Hematopoietic multipotent progenitor cell (in vitro differentiated cells): ENCODE measurements around the gene PUDP. TPM values are rescaled to one million over a fixed set of nuclear protein-coding genes. Genes with fewer than 3 reads are reported as not detected.

ENCODE experiments used
- DNase-seq, 3 donors: peaks; one replicate each; pipeline ENCODE4 v3.0.0-alpha.2; 2011 to 2015; ENCODE audit warnings: low read depth in 2 of 3, low spot score in 2 of 3
- total RNA-seq: library from RNA; depleted of rRNA; stranded (reverse); fragments of >200 nt; gene quantifications from one replicate; pipeline ENCODE4 v1.2.3, GENCODE V29; 2012

The PUDP gene
- total RNA-seq, 1 donor, result 3.2 TPM

DNA sequence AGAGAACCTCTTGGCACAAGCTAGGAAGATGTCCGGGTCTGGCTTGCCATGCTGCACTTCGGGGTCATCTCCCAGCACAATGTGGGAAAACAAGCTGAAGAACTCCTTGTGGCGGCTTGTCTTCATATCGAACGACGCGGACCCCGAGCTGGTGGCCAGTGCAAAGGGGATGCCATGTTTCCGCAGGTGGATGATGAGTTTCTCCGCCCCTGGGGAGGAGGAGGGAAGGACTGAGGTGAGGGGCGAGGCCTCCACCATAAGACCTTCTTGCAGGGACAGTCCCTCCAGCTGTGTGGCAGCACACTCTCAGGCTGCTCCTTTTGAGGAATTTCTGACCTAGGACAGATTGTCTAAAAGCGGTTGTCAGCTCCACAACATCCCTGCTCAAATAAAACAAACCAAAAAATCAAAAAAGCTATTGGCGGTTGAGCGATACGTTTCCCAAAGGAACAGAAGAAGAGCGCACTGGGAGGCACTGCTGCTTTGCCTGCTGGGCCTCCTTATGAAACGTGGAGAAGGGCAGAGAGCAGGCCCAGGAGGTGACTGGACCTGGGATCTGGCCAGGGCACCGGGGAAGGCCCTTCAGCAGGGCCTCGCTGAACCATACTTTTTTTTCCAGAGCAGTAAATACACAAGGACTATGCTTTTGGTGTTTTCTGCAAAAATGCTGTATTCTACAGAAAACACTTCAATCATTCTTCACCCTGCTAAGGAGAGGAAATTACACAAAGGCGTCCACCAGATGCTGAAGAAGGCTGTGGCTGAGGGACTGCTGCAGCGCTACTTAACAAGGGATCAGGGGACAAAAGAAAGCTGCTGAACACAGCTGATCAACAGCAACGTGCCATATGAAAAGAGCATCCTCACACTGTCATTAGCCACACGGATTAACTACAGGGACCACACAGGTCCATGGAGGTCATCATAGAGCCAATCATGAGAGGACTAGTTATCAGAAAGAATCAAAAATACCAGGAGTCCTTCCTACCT is 70.4 kb downstream of the PUDP start:
- DNase-seq, result no peak

DNA sequence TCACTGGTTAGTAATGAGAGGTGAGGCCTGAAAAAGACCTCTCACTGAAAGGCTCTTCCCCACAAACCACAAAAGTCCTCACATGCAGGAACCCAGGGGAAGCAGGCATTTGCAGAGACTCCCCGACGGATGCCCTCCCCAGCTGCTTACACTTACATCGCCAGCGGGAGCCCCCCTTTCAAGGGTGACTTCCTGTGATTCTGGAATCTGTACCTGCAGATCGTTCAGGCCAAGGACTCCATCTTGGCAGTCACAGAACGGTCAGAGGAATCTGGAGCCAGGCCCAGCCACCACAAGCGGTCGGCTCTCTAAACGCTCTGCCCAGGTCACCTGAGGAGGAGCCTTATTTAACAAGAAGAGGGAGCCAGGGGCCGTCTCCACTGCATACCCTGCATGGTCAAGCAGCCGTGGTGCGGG is 71.7 kb downstream of the PUDP start:
- peak in 1 of 3 donors; percentile 57 for DNase-seq

DNA sequence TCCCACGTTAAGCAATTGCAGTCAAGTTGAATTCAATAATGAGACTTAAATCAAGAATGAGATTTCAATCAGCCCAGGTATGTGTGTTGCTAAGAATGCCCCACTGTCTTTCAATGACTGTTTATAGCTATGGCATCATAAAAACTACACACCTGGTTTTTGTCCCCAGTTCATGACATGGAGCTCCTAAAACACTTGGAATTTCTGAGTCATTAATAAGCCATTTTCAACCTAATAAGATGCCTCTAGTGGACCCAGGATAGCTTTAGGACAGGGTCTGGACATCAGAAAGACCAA is 73.1 kb downstream of the PUDP start:
- no peak for DNase-seq

DNA sequence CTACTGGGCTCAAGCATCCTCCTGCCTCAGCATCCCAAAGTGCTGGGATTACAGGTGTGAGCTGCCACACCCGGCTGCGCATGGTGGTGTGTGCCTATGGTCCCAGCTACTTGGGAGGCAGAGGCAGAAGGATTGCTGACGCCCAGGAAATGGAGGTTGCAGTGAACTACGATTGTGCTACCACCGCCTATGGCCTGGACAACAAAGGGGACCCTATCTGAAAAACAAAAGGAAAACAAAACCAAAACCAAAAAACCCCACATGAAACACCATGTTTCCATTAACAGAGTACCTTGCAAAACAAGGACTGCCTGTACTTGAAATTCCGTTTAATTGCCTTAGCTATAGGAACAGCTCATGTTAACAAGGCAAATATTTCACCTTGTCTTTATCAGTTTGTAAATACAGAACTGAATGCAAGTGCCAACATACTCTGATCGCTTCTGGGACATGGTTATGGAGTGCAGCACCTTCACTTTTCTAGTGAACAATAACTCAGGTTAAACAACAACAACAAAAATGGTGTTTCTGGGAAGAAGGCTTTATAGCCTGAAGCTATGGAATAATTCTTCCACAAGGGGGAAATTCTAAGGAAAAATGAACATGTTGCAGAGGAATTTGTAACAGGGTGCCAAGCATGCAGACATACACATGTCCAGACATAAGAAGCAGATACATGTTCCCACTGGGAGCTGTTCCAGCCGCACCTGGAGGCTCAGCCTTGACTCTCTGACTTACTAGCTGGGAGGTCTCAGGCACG is 73.6 kb downstream of the PUDP start:
- no peak for DNase-seq

DNA sequence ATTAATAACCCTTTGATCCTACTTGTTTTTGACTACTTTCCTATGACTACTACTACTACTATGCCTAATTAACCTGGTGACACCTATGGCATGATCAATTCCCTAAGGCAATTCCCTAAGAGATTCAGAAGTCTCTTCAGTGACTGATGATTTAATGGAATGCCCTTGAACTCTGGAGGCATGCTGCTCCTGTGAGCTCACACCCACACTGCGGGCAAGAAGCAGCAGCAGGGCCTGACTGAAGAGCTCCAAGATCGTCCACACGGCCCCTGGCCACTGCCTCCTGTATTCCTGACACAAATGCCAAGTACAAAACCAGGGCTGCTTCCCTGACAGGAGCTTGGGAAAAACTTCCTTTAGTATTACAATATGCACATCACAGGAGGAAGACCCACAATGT is 74.6 kb downstream of the PUDP start:
- DNase-seq, result no peak

DNA sequence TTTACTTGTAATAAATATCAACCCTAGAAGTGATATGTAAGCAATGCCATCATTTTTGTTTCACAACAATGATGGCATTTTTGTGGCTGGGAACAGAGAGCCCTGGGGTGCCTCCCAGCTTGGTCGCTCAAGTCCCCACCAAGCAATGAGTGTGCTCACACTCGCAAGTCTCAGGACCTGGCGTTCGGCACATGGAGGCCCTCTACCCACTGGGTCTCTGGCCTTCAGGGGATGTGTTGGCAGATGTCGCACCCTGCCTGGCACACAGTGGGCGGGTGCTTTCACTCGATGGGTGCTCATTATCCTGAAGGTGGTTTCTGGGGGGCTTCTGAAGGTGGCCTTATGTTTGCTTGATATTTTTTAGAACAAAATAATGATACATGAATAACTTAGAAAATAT is 75.1 kb downstream of the PUDP start:
- no peak for DNase-seq

DNA sequence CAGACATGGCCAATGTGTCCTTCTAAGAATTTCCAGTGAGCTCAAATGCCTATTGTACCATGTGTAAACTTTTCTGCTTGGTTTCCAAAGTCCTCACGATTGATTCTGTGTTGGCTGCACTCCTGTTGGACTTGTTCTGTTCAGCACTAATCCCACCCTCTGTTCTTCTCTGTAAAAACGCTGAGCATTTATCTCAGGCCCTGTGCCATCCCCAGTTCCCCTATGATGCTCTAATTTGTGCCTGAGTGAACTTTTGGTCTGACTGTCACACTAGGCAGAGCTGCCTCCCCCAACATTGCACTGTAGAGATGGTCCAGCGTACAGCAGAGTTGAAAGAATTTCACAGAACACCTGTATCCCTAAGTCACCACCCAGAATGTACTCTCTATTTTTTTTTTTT is 76.6 kb downstream of the PUDP start:
- DNase-seq, result no peak

DNA sequence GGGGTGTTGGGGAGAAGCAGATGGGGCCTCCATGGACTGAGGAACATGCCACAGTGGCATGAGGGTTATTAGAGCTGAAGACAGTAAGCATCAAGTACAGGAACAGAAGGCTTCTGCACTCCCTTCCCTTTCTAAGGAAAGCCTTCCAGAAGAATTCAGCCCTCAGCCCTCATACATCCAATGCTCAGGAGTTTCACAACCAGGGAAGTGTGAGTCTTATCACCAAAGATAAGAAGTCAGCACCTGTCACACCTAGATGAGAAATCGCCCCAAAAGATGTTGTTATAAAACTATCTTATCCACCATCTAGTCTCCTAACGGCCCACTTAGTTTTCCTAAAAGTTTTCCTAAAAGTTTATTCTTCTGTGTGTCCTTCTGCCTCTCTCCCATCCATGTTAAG is 78.4 kb downstream of the PUDP start:
- no peak for DNase-seq

DNA sequence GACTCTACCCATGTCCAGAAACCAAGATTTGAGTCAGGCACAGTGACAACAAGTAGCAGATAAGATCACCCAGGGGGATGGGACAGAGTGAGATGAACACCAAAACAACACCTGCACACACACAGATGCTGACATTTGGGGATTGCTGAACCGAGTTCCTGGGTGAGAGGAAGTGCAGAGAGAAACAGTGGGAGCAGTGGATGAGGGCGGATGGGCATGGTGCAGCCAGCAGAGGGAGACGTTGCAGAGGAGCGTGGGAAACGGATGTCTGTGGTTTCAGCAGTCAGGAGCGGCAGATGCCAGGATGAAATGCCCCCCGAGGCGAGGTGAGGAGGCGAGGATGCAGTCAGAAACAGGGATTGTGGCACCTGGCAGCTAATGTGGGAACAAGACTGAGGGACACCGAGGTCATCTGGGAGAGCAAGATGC is 79.0 kb downstream of the PUDP start:
- peak in 1 of 3 donors; percentile 2 for DNase-seq

DNA sequence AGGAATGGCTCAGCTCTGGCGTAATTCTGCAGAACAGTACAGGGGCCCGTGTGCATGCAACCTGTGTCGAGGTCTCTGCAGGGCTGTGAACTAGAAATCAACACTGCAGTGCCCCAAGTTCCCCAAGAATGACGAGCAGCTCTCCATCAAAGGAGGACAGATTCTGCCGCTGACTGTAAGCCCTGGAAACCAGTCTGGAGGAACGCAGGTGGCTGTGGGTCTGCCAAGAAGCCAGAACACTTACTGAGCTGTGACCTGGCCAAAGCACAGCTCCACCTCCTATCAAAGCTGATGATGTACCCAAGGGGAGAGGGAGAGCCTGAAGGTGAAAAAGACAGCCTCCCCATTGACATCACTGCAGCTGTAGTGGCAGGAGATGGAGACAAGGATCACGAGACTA is 80.7 kb downstream of the PUDP start:
- no peak for DNase-seq

DNA sequence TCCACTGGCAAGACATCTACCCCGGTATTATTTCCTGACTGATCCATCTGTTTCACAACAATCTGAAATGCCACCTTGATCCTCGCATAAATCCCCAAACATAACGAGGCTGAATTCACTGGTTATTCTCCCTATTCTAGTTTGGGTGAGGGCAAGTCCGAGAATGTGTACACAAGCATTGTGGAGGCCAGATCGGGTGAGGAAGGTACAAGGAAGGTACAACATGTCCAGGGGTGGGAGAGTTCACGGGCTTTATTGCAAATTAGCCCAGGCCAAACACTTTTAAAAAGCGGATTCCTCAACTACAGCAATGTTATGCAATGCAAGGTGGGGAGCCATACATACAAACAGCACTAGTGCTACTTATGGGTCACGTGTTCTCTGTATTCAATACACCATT is 82.5 kb downstream of the PUDP start:
- no peak for DNase-seq

DNA sequence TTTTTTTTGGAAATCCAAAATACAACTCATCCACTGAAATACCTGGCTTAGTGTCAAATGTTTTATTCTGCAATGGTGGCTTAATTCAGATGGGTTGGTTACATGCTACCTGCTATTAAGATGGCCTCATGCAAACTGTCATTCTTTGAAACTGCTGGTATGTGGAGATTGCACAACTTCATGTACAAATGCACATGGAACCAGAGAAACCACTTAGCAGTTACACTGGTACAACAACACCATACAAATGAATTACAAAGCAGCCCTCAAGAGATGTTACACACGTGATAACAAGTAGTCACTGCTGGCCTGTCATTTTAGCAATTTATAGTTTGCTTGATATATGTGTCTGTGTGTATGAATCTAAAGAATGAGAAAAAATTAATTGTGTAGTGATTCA is 85.0 kb downstream of the PUDP start:
- no peak for DNase-seq

DNA sequence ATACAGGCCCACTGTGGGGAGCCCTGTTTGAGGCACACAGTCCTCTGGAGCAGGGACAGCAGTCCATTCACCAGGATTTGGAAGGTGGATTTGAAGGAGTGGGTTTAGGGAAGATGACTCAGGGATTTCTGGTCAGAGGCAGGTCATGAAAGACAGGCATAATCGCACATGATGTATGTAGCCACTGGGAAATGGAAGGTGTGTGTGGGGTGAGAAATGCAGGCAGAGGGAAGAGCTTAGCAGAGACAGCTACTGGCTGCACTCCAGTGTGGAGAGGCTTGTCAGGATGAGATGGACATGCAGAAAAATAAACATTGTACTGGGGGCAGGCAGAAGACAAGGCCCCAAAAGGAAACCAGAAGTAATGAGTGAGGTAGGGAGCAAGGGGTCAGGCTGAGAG is 85.7 kb downstream of the PUDP start:
- no peak for DNase-seq

DNA sequence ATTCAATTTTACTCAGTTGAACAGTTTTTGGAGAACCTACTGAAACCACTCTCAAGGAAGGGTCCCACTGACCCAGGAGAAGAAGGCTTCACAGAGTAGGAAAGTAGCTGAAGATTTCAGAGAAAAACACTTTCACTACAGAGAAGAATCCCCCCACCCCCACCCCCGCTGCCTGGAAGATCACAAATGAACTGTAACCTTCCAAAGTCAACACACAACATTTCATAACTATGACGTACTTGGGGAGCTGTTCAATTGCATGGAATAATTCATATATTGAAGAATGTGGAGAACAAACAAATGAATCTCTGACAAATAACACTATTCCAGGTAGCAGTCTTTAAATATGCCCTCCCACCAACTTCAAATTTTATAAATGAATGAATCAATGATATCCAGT is 86.5 kb downstream of the PUDP start:
- DNase-seq, result no peak

DNA sequence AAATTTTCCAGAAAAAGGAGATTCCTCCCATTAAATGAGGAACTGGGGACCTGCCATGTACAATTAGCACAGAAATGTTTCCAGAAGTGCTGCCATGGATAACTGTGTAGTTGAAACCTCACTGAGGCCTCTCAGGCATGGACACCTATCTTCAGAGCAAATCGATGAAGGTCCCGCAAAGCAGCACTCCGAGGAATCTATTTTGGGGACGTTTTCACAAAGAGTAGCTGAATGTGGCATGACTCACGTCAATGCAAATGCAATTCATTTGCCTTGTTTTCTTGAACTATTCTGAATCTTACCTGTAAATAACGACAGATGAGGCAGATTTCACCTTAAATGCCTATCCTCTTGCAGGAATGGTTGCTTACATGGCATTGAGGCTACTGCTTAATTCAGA is 87.5 kb downstream of the PUDP start:
- DNase-seq, result no peak

DNA sequence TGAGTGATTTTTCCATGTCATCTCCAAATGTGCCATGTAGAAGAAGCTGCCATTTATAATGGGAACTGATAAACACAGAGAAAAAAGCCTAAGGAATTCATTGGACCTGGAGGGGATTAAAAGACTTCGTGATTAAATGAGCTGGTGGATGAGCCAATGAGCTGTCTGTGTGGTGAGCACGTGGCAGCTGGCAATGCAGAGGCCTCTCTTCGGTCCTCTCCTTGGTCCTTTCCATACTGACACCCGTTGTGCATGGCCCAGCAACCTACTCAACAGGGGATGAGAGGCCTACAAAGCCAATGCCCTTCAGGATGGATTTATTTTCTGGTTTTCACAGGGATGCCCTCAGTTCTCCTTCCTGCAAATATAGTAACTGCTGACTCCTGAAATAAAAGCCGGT is 88.1 kb downstream of the PUDP start:
- no peak for DNase-seq

DNA sequence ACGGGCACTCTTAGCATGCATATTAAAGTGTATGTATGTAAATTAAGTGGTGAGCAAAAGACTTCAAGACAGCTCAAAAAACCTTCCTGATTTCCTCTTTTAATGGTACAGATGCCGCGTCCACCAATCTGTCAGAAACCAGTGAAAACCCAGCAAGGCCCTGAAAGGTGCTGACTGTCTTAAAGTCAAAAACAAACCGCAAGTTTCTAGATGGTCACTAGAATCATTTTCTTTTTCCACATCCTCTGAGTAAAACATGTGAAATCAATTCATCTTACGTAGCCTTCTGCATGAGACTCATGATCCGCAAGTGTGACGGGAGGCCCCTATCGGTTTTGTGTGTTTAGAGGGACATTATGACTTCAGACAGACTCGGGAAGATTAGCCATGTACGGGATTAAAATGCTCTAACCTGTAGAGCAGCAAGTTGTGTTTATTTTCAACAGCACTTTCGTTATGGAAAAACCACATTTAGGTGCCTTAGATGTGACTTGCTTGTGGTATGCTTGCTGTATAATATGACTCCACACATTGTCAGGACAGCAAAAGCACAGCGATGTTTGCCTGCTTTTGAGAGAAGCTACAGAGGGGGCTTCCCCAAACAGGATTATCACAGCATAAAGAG is 88.6 kb downstream of the PUDP start:
- no peak for DNase-seq

DNA sequence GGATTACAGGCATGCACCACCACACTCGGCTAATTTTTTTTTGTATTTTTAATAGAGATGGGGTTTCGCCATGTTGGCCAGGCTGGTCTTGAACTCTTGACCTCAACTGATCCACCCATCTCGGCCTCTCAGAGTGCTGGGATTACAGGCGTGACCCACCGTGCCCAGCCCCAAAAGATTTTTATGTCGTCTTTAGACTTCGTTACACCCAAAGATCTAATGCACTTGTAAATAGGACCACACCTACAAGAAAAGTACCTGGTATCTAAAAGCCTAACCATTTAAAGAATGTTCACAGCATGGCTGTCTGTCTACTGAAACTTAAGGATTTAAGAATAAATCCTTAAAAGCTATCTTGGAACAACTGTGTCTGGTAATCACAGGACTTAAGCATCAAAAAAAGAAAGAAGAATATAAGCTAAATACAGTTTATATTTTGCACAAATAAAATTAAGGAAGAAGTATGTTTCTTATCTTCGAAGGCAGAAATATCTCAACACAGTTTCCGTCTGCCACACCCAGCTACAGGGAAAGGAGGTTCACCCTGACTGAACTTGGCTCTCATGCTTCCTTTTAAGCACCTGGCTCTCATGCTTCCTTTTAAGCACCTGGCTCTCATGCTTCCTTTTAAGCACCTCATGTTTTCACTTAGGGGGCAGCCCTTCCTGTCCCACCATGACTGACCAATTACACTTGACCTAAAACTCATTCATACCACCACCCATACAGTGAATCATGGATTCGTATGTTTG is 92.4 kb downstream of the PUDP start:
- DNase-seq, result no peak

DNA sequence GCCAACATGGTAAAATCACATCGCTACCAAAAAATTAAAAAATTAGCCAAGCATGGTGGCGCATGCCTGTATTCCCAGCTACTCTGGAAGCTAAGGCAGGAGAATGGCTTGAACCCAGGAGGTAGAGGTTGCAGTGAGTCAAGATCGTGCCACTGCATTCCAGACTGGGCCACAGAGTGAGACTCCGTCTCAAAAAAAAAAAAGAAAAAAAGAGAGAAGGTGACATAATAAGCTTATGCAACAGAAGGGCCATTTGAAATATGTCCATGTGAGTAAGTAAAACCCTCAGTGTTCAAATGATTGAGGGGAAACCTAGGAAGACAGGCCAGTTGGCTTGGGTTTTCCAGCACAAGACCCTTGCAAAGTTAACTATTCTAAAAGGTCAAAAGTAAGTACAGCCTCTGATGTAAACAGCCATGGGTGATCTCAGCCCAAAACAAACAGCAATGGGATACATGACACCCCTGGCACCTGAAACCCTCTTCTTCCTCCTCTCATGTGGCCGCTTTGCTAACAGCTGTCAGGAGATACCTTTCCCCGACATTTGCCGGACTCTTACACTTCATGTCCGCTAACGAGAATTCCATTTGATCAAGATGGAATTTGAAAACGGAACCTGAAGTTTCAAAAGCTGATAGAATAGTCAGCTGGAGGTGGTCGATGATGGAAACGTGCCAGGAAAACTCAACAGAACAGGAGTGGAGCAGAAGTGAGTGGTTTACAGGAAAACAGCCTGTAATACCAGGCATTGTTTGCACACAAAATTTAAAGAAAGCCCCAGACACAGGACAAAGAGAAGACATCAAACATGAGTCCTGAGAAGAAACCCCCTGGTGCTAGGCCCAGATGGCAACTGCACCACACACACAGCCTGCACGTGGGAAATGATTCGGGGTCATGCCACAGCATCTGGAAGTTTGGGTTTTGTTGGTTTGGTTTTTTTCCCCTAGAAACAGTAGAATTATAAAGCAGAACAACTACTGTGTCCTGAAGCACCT is 93.4 kb downstream of the PUDP start:
- no peak for DNase-seq

DNA sequence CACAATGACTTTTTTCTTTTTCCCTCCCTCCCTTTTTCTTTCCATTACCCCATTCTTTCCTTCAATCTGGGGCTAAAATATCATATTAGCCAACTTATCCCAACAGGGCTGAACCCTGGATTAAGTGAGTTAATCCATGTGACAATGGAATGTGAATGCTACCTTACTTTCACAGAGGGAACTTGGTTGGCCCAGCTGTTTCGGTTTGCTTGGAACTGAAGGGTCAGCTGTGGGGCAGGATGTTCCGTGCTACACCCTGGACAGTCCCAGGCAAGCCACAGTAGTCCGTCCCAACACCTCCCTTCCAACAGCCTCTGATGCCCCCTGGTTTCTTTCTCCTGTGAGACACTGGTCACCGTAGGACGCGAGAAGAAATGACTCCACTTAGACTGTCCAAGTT is 95.4 kb downstream of the PUDP start:
- DNase-seq, result no peak
